OCI-LY1 (cell line): Measurements from ENCODE around the gene MAT2A.

Source experiments
- CTCF ChIP-seq: fragments of 200-600 bp; sonication (generic), shearing (Covaris generic); IDR thresholded peaks from 2 replicates; pipeline ENCODE4 v1.5.1; 2017; ENCODE audit warnings: mild to moderate bottlenecking, antibody characterized with exemption, low read length, moderate library complexity, mixed read lengths
- EZH2 ChIP-seq: fragments of 200-600 bp; sonication (generic), shearing (Covaris generic); IDR thresholded peaks from 2 replicates; pipeline ENCODE4 v1.8.0; 2017; ENCODE audit warnings: borderline replicate concordance, mixed run types, mild to moderate bottlenecking, antibody characterized with exemption, low read length, moderate library complexity, mixed read lengths

- TF ChIP-seq CTCF, result peak; percentile 61
- TF ChIP-seq EZH2, result no peak
Measured at GRCh38 chr2:85538507-85539360, at the start of gene MAT2A.
